ENCODE measurements around the gene DPP7.
A peak's percentile ranks its signal among the peaks of the same experiment; 100 is the strongest.

The DPP7 gene

DNA sequence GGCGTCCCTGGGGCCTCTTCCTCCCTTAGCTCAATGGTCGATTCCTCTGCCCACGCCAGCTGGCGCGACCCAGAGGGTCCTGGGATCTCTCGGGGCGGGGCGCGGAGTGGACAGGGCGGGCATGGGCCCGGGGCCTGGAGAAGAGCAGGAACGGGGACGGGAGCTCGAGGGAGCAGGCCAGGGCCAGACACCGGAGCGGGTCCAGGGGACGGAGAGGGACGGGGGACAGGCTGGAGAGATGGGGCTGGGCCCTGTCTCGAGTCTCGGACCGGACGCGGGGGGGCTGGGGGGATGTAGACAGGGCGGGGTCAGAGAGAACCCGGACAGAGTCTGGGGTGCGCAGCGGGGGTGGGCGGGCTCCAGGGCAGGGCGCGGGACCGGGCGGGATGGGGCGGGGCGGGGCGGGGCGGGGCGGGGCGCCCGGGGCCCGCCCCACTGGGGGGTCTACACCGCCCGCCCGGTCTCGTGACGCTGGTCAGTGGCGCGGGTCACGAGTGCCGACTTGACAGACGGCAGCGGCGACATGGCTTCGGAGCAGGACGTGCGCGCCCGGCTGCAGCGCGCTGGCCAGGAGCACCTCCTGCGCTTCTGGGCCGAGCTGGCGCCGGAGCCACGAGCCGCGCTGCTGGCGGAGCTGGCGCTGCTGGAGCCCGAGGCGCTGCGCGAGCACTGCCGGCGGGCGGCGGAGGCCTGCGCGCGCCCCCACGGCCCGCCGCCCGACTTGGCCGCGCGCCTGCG, 37.4 kb downstream of the DPP7 start, which contains the start of gene UAP1L1:
UAP1L1 (plus strand) TSS at position 508 of the 738 bp plus-strand sequence; CDS start at position 524, 16 bp downstream.
- Histone ChIP-seq H3K27ac (ENCODE audit: insufficient read depth, low read depth, low read length, poor library complexity, severe bottlenecking) (no peak within 1 kb of the TSS), H3K9me3 (ENCODE audit: control insufficient read depth, low read length) (no peaks in the 10 kb centered on the region), H3K4me3 (ENCODE audit: insufficient read depth, low read depth, low read length) (peak within 1 kb of the TSS; percentile 21), H3K27me3 (ENCODE audit: control insufficient read depth, insufficient read depth, low read length, poor library complexity, severe bottlenecking) (peaks cover 75% of the 10 kb centered on the region), H3K36me3 (ENCODE audit: control insufficient read depth, insufficient read depth, low read length) (no peaks in the 10 kb centered on the region), H3K4me1 (ENCODE audit: control insufficient read depth, insufficient read depth, low read length) (peaks cover 10% of the 10 kb centered on the region)
- 4% methylated on average over 87 of the region's 87 CpGs for WGBS, 2 experiments

DNA sequence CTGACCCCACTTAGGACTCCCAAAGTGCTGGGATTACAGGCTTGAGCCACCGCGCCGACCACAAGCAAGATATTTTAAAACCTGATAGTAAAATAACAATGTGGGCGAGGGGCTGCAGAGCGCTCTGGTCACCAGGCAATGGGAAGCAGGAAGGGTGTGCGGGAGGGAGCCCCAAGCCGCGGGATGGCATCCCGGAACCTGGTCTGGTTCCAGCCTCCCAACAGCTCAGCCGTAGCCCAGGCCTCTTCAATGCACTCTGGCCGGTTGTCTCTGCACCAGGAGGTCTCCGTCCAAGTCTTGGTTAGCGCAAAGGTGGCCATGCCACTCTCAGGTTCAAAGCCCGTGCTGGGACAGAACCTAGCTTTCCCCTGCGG, 37.9 kb downstream of the DPP7 start:
- Histone ChIP-seq H3K36me3 (ENCODE audit: control insufficient read depth, insufficient read depth, low read length) (no peaks in the 10 kb centered on the region), H3K4me1 (ENCODE audit: control insufficient read depth, insufficient read depth, low read length) (peaks cover 10% of the 10 kb centered on the region), H3K9me3 (ENCODE audit: control insufficient read depth, low read length) (no peaks in the 10 kb centered on the region), H3K27ac (ENCODE audit: insufficient read depth, low read depth, low read length, poor library complexity, severe bottlenecking) (no peak overlapping the region), H3K4me3 (ENCODE audit: insufficient read depth, low read depth, low read length) (no peak overlapping the region), H3K27me3 (ENCODE audit: control insufficient read depth, insufficient read depth, low read length, poor library complexity, severe bottlenecking) (peaks cover 69% of the 10 kb centered on the region)
- WGBS, 2 experiments, result 74 to 76% methylated on average over 15 of the region's 15 CpGs

DNA sequence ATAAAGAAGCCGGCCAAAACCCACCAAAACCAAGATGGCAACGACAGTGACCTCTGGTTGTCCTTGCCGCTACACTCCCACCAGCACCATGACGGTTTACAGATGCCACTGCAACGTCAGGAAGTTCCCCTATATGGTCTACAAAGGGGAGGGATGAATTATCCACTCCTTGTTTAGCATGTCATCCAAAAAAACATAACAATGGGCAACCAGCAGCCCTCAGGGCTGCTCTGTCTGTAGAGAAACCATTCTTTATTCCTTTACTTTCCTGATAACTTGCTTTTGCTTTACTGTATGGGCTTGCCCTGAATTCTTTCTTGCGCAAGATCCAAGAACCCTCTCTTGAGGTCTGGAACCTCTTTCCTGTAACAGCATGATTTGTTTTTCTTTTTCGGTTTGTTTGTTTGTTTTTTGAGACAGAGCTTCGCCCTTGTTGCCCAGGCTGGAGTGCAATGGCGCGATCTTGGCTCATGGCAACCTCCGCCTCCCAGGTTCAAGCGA, 39.2 kb downstream of the DPP7 start:
- Histone ChIP-seq H3K4me1 (ENCODE audit: control insufficient read depth, insufficient read depth, low read length) (peaks cover 14% of the 10 kb centered on the region), H3K27ac (ENCODE audit: insufficient read depth, low read depth, low read length, poor library complexity, severe bottlenecking) (no peak overlapping the region), H3K36me3 (ENCODE audit: control insufficient read depth, insufficient read depth, low read length) (no peaks in the 10 kb centered on the region), H3K27me3 (ENCODE audit: control insufficient read depth, insufficient read depth, low read length, poor library complexity, severe bottlenecking) (peaks cover 62% of the 10 kb centered on the region), H3K9me3 (ENCODE audit: control insufficient read depth, low read length) (no peaks in the 10 kb centered on the region), H3K4me3 (ENCODE audit: insufficient read depth, low read depth, low read length) (no peak overlapping the region)
- 76 to 79% methylated on average over 12 of the region's 12 CpGs for WGBS, 2 experiments

DNA sequence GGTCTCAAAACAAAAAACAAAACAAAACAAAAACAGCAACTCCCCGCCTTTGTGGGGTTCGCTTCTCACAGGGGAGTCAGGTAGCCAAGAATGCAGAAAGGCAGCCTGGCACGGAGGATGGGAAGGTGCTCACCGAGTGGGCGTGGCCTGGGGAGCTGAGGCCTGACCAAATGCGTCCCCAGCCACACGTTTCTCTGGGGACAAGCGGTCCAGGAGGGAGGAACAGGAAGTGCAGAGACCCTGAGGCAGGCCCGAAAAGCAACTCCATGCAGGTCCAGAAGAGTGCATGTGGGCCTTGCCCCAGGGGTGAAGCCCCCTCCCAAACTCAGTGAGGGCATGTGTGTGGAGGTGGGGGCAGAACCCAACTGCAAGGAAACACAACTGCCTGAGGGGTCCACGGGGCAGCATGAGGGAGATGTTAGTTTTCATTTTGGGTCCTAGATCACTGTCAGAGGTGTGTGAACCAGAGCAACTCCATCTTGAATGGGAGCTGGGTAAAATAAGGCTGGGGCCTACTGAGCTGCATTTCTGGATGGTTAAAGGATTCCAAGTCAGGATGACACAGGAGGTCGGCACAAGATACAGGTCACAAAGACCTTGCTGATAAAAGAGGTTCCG, 39.8 kb downstream of the DPP7 start:
- Histone ChIP-seq H3K9me3 (ENCODE audit: control insufficient read depth, low read length) (no peaks in the 10 kb centered on the region), H3K4me3 (ENCODE audit: insufficient read depth, low read depth, low read length) (no peak overlapping the region), H3K27ac (ENCODE audit: insufficient read depth, low read depth, low read length, poor library complexity, severe bottlenecking) (no peak overlapping the region), H3K27me3 (ENCODE audit: control insufficient read depth, insufficient read depth, low read length, poor library complexity, severe bottlenecking) (peaks cover 62% of the 10 kb centered on the region), H3K4me1 (ENCODE audit: control insufficient read depth, insufficient read depth, low read length) (peaks cover 14% of the 10 kb centered on the region), H3K36me3 (ENCODE audit: control insufficient read depth, insufficient read depth, low read length) (no peaks in the 10 kb centered on the region)
- 76 to 82% methylated on average over 12 of the region's 12 CpGs for WGBS, 2 experiments

DNA sequence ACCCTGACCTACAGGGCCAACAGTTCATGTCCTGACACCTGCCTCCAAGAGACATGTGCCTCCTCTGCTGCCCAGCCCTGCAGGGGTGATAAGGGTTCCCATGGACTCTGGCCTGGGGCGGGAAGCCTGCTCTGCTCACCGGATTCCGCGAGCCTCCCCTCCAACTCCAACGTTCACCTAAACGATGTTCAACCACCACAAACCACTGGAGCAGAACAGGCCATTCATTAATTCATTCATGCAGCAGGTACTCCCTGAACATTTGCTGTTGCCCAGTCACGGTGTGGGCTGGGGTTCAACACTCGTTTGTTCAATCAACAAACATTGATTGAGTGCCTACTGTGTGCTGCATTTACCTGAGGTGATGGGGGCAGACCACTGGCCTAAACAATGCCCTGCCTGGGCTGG, 40.5 kb downstream of the DPP7 start:
- Histone ChIP-seq H3K27ac (ENCODE audit: insufficient read depth, low read depth, low read length, poor library complexity, severe bottlenecking) (no peak overlapping the region), H3K4me1 (ENCODE audit: control insufficient read depth, insufficient read depth, low read length) (peaks cover 21% of the 10 kb centered on the region), H3K9me3 (ENCODE audit: control insufficient read depth, low read length) (no peaks in the 10 kb centered on the region), H3K4me3 (ENCODE audit: insufficient read depth, low read depth, low read length) (no peak overlapping the region), H3K27me3 (ENCODE audit: control insufficient read depth, insufficient read depth, low read length, poor library complexity, severe bottlenecking) (peaks cover 62% of the 10 kb centered on the region), H3K36me3 (ENCODE audit: control insufficient read depth, insufficient read depth, low read length) (no peaks in the 10 kb centered on the region)
- WGBS, 2 experiments, result 91 to 96% methylated on average over 8 of the region's 8 CpGs

DNA sequence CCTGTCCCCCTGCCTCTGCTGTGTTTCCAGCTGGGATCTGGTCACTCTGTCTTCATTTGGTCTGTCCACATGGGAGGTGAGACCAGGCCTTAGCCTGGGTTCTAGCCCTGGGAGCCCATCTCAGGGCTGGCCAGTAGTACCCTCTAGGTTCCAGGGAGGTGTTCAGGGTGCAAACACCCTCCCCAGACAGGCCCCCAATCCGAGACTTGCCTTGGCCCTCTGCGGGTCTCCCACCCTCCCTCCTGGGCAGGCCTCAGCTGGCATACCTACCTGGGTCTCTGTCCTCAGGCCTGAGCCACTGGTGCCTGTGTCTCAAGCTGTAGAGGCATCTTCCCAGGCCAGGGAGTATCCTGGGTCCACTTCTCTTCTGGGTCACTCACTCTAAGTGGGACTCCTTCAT, 43.3 kb downstream of the DPP7 start:
- no peaks in the 10 kb centered on the region for H3K9me3 ChIP-seq (ENCODE audit: control insufficient read depth, low read length)
- H3K4me1 ChIP-seq (ENCODE audit: control insufficient read depth, insufficient read depth, low read length), result peaks cover 16% of the 10 kb centered on the region
- H3K27ac ChIP-seq (ENCODE audit: insufficient read depth, low read depth, low read length, poor library complexity, severe bottlenecking), result no peak overlapping the region
- no peaks in the 10 kb centered on the region for H3K36me3 ChIP-seq (ENCODE audit: control insufficient read depth, insufficient read depth, low read length)
- H3K4me3 ChIP-seq (ENCODE audit: insufficient read depth, low read depth, low read length), result no peak overlapping the region
- H3K27me3 ChIP-seq (ENCODE audit: control insufficient read depth, insufficient read depth, low read length, poor library complexity, severe bottlenecking), result peaks cover 40% of the 10 kb centered on the region
- WGBS, 2 experiments, result 89 to 94% methylated on average over 2 of the region's 2 CpGs

DNA sequence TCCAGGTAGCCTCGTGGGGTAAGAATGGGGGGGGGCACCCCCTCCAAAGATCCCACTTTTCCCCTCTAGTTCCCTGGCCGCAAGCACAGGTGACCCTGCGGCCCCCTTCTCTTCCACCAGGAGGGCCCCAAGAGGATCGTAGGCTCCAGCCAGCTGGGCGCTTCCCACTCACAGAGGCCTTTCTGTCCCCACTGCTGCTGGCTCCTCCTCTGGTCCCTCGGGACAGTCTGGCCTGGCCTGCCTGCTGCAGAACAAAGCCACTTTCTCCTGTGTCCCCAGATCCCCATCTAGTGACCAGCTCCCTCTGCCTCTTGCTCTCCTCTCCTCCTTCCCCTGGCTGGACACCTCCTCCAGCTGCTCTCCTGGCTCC, 43.6 kb downstream of the DPP7 start:
- Histone ChIP-seq H3K36me3 (ENCODE audit: control insufficient read depth, insufficient read depth, low read length) (no peaks in the 10 kb centered on the region), H3K4me1 (ENCODE audit: control insufficient read depth, insufficient read depth, low read length) (peaks cover 16% of the 10 kb centered on the region), H3K27me3 (ENCODE audit: control insufficient read depth, insufficient read depth, low read length, poor library complexity, severe bottlenecking) (peaks cover 36% of the 10 kb centered on the region), H3K4me3 (ENCODE audit: insufficient read depth, low read depth, low read length) (peak overlapping the region; percentile 50), H3K27ac (ENCODE audit: insufficient read depth, low read depth, low read length, poor library complexity, severe bottlenecking) (no peak overlapping the region), H3K9me3 (ENCODE audit: control insufficient read depth, low read length) (no peaks in the 10 kb centered on the region)
- 25 to 29% methylated on average over 6 of the region's 6 CpGs for WGBS, 2 experiments

DNA sequence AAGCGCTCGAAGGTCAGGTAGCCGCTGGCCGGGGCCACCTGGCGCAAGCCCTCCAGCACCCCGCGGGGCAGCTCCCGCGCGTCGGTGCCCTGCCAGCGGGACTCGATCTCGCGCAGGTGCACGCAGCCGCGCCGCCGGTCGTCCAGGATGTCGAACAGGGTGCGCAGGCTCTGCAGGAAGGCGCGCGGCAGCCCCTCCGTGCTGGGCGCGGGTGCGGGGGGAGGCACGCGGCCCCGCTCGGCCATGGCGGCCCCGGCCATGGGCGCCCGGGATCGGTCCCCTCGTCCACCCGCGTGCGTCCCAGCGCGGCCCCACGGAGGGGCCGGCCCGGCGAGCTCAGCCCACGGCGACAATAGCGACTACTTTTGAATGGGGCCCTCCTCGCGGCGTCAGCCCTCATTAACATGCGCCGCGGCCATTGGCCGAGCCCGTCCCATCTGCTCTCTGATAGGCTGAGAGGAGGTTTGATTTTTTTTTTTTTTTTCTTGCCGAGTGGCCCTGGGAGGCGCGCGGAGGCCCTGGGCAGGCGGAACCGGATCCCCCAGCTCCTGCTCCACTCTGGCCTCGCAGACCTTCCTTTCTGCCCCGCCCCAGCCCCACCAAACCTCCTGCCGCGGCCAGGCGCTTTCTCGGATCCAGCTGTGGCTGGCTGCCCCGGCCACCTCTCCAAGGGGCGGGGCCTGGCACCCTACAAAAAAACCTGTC, 44.2 kb downstream of the DPP7 start, which contains the start of gene SAPCD2:
SAPCD2 (minus strand) TSS at position 357 of the 705 bp plus-strand sequence; CDS start at position 260, 97 bp downstream.
- peak within 1 kb of the TSS; percentile 50 for H3K4me3 ChIP-seq (ENCODE audit: insufficient read depth, low read depth, low read length)
- no peaks in the 10 kb centered on the region for H3K36me3 ChIP-seq (ENCODE audit: control insufficient read depth, insufficient read depth, low read length)
- no peak within 1 kb of the TSS for H3K27ac ChIP-seq (ENCODE audit: insufficient read depth, low read depth, low read length, poor library complexity, severe bottlenecking)
- H3K9me3 ChIP-seq (ENCODE audit: control insufficient read depth, low read length), result no peaks in the 10 kb centered on the region
- peaks cover 16% of the 10 kb centered on the region for H3K4me1 ChIP-seq (ENCODE audit: control insufficient read depth, insufficient read depth, low read length)
- WGBS, 2 experiments, result 1% methylated on average over 74 of the region's 74 CpGs
- peaks cover 30% of the 10 kb centered on the region for H3K27me3 ChIP-seq (ENCODE audit: control insufficient read depth, insufficient read depth, low read length, poor library complexity, severe bottlenecking)

DNA sequence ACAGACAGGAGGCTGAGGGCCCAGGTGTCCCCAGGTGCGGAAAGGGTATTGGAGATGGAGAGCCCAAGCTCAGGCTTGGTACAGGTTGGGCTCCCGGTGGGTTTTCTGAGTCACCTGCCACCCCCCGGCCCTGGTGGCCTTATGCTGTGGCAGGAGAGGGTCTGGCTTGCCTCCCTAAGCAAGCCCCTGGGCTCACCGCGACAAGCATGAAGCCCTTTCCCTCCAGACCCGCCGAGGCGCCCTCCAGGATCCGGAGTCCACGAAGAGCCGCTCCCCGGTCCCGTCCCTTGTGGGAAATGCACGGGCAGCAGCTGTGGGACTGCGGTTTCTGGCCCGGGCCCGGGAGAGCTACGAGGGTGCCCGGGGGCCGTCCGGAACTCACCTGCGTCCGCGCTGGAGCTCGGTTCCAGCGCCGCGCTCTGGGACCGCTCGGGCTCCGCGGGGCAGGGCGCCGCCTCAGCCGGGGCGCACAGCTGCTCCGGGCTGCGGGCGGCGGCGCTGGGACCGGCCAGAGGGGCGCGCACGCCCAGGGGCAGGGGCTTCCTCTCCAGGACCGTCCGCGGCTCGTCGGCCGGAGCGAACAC, 44.9 kb downstream of the DPP7 start:
- 5 to 6% methylated on average over 52 of the region's 52 CpGs for WGBS, 2 experiments
- H3K27me3 ChIP-seq (ENCODE audit: control insufficient read depth, insufficient read depth, low read length, poor library complexity, severe bottlenecking), result peaks cover 25% of the 10 kb centered on the region
- H3K36me3 ChIP-seq (ENCODE audit: control insufficient read depth, insufficient read depth, low read length), result no peaks in the 10 kb centered on the region
- H3K27ac ChIP-seq (ENCODE audit: insufficient read depth, low read depth, low read length, poor library complexity, severe bottlenecking), result no peak overlapping the region
- peaks cover 16% of the 10 kb centered on the region for H3K4me1 ChIP-seq (ENCODE audit: control insufficient read depth, insufficient read depth, low read length)
- H3K9me3 ChIP-seq (ENCODE audit: control insufficient read depth, low read length), result no peaks in the 10 kb centered on the region
- H3K4me3 ChIP-seq (ENCODE audit: insufficient read depth, low read depth, low read length), result peak overlapping the region; percentile 50
